ENCODE measurements around the gene KIAA0930. TPM values are rescaled to one million over a fixed set of nuclear protein-coding genes. Genes with fewer than 3 reads are reported as not detected.

Gene KIAA0930
- total and polyA plus RNA-seq, 2 donors (not counting 1 experiment from before 2014, with no cell fraction given): 27.0 to 46.8 TPM

DNA sequence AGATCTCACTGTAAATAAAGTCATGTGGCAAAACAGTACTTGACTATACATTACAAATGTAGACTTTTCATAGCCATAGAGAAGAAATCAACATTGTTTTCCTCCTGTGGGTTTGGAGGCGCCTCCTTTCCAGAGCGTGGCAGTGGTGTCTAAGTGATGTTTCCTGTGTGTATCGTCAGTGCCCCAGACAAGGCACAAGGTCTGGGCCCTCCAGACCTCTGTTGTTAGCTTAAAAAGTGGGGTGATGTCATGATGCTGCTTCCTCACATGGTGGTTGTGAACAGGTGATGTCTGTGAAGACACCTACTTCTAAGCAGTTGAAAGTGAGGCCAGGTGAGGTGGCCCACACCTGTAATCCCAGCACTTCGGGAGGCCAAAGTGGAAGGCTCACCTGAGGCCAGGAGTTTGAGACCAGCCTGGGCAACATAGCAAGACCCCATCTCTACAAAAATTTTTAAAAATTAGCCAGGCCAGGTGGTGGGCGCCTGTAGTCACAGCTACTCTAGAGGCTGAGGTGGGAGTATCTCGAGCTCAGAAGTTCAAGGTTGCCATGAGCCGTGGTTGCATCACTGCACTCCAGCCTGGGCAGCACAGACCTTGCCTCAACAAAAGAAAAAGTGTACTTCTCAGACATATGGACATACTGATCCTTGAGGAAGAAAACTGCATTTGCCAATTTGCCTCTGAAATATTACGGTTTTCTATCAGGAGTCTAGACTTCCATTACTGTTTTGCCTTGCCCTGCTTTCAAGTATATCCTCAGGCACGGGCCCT, 61.2 kb downstream of the KIAA0930 start:
- Mint-ChIP-seq H3K27me3 (no peaks in the 10 kb centered on the region), H3K9me3 (ENCODE audit: insufficient read depth) (no peaks in the 10 kb centered on the region), H3K4me1 (peaks cover 1% of the 10 kb centered on the region), H3K4me3 (no peak overlapping the region), H3K27ac (no peak overlapping the region)
- TF ChIP-seq, protein P1, sequence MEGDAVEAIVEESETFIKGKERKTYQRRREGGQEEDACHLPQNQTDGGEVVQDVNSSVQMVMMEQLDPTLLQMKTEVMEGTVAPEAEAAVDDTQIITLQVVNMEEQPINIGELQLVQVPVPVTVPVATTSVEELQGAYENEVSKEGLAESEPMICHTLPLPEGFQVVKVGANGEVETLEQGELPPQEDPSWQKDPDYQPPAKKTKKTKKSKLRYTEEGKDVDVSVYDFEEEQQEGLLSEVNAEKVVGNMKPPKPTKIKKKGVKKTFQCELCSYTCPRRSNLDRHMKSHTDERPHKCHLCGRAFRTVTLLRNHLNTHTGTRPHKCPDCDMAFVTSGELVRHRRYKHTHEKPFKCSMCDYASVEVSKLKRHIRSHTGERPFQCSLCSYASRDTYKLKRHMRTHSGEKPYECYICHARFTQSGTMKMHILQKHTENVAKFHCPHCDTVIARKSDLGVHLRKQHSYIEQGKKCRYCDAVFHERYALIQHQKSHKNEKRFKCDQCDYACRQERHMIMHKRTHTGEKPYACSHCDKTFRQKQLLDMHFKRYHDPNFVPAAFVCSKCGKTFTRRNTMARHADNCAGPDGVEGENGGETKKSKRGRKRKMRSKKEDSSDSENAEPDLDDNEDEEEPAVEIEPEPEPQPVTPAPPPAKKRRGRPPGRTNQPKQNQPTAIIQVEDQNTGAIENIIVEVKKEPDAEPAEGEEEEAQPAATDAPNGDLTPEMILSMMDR (IDR thresholded peaks at IDR 0.05): no peak
- no peak for TF ChIP-seq EZH2 (IDR thresholded peaks at IDR 0.05; ENCODE audit: borderline replicate concordance, insufficient read depth, low read depth, low read length, poor library complexity, severe bottlenecking)
- Histone ChIP-seq H3K4me3 (ENCODE audit: control extremely low read depth in 1 of 5, extremely low read depth in 1 of 5, insufficient read depth in 1 of 5, low read depth in 2 of 5, low read length in 4 of 5) (no peak overlapping the region), H3K9ac (ENCODE audit: low read length) (no peak overlapping the region), H3K4me1 (ENCODE audit: control insufficient read depth in 2 of 2, insufficient read depth in 2 of 2, low read length in 2 of 2) (no peaks in the 10 kb centered on the region), H3K36me3 (replicated peaks in 1 of 2; ENCODE audit: control extremely low read depth in 1 of 2, control insufficient read depth in 1 of 2, extremely low read depth in 1 of 2, insufficient read depth in 2 of 2, low read length in 1 of 2) (peaks cover 0 to 77% of the 10 kb centered on the region in 2 experiments), H3K4me2 (replicated peaks; ENCODE audit: low read depth, low read length, poor library complexity, severe bottlenecking) (no peak overlapping the region), H3K27ac (ENCODE audit: low read length in 2 of 2) (no peak overlapping the region), H2AFZ (ENCODE audit: insufficient read depth, low read depth, low read length, poor library complexity, severe bottlenecking) (no peak overlapping the region), H3K27me3 (replicated peaks in 1 of 4; ENCODE audit: control extremely low read depth in 1 of 4, control insufficient read depth in 3 of 4, insufficient read depth in 4 of 4, low read length in 3 of 4) (no peaks in the 10 kb centered on the region), H4K20me1 (ENCODE audit: control insufficient read depth, insufficient read depth, low read length, poor library complexity, severe bottlenecking) (peaks cover 54% of the 10 kb centered on the region), H3K9me3 (ENCODE audit: control extremely low read depth in 1 of 3, control insufficient read depth in 2 of 3, insufficient read depth in 1 of 3, low read length in 2 of 3) (no peaks in the 10 kb centered on the region), H3K79me2 (ENCODE audit: control insufficient read depth, insufficient read depth, low read length) (peaks cover 51% of the 10 kb centered on the region)
- POLR2A ChIA-PET: no interaction called here
- ATAC-seq (ENCODE audit: low read depth) (no peak), DNase-seq (no peak)
- CTCF ChIA-PET: no interaction called here
- intact Hi-C loops (cut with micrococcal nuclease): no loop called here
- 92% methylated on average over 5 of the region's 9 CpGs for WGBS (ENCODE audit: insufficient coverage)

DNA sequence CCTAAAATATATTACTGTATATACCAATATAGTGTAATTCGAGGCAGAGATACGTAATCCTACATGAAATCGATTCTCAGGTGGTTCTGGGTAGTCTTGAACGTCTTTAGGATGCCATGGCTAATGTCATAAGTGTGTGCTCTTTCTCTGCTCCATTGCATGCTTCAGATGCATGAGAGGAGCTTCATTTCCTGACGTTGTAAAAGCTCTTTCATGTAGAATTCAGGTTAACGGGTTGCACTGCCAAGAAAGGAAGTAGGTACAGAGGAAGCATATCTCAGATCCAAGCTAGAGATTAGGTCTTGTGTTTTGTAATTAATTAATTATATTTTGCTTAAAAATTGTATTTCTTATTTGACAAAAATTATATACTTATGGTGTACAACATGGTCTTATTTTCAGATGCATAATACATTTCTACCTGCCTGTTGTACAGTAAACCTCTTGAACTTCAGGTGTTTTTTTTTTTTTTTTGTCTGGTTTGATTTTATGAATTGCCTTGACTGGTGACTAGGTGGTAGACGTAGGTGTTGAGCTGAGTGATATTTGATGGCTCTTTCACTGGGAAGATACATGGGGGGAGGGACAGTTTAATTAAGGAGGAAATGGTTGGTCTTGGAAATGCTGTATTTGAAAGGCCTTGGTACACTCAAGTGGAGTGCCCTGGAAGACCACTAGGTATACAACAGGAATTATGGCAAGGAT, 67.7 kb downstream of the KIAA0930 start:
- H3K27me3 ChIP-seq (replicated peaks in 1 of 4; ENCODE audit: control extremely low read depth in 1 of 4, control insufficient read depth in 3 of 4, insufficient read depth in 4 of 4, low read length in 3 of 4): no peaks in the 10 kb centered on the region
- intact Hi-C loops (cut with micrococcal nuclease): no loop called here
- no peak overlapping the region for H2AFZ ChIP-seq (ENCODE audit: insufficient read depth, low read depth, low read length, poor library complexity, severe bottlenecking)
- POLR2A ChIA-PET: interaction anchor here (0.6 kb wide), 1 partner anchor 54 kb away, joined by 3 read pairs; no protein-coding TSS in a partner anchor
- Mint-ChIP-seq H3K4me1 (peaks cover 16% of the 10 kb centered on the region), H3K27me3 (no peaks in the 10 kb centered on the region), H3K27ac (no peak overlapping the region), H3K4me3 (no peak overlapping the region), H3K9me3 (ENCODE audit: insufficient read depth) (no peaks in the 10 kb centered on the region)
- H3K79me2 ChIP-seq (ENCODE audit: control insufficient read depth, insufficient read depth, low read length): peaks cover 92% of the 10 kb centered on the region
- H3K4me3 ChIP-seq (ENCODE audit: control extremely low read depth in 1 of 5, extremely low read depth in 1 of 5, insufficient read depth in 1 of 5, low read depth in 2 of 5, low read length in 4 of 5): no peak overlapping the region
- H3K9ac ChIP-seq (ENCODE audit: low read length): no peak overlapping the region
- H3K27ac ChIP-seq (ENCODE audit: low read length in 2 of 2): no peak overlapping the region
- H3K36me3 ChIP-seq (replicated peaks in 1 of 2; ENCODE audit: control extremely low read depth in 1 of 2, control insufficient read depth in 1 of 2, extremely low read depth in 1 of 2, insufficient read depth in 2 of 2, low read length in 1 of 2): peaks cover 4 to 82% of the 10 kb centered on the region in 2 experiments
- 85% methylated on average over 3 of the region's 7 CpGs for WGBS (ENCODE audit: insufficient coverage)
- H4K20me1 ChIP-seq (ENCODE audit: control insufficient read depth, insufficient read depth, low read length, poor library complexity, severe bottlenecking): peaks cover 82% of the 10 kb centered on the region
- H3K4me2 ChIP-seq (replicated peaks; ENCODE audit: low read depth, low read length, poor library complexity, severe bottlenecking): no peak overlapping the region
- ATAC-seq (ENCODE audit: low read depth) (no peak), DNase-seq (no peak)
- CTCF ChIA-PET: interaction anchor here (0.7 kb wide), 1 partner anchor 960 kb away, joined by 3 read pairs; no protein-coding TSS in a partner anchor
- H3K9me3 ChIP-seq (ENCODE audit: control extremely low read depth in 1 of 3, control insufficient read depth in 2 of 3, insufficient read depth in 1 of 3, low read length in 2 of 3): no peaks in the 10 kb centered on the region
- no peak for TF ChIP-seq EZH2 (IDR thresholded peaks at IDR 0.05; ENCODE audit: borderline replicate concordance, insufficient read depth, low read depth, low read length, poor library complexity, severe bottlenecking)
- TF ChIP-seq, protein P1 (IDR thresholded peaks at IDR 0.05): no peak
- H3K4me1 ChIP-seq (ENCODE audit: control insufficient read depth in 2 of 2, insufficient read depth in 2 of 2, low read length in 2 of 2): no peaks in the 10 kb centered on the region

All from B cell (primary cell).